Left lobe of liver (tissue), 2 donors: Measurements from ENCODE around the gene BRCC3. TPM values are rescaled to one million over a fixed set of nuclear protein-coding genes. Genes with fewer than 3 reads are reported as not detected.

Source experiments
- ATAC-seq: fragments of 200-7000 bp; cut with Tn5 transposase; one replicate; pipeline ENCODE4 v1.9.1; 2020; ENCODE audit warnings: mild to moderate bottlenecking, moderate library complexity
- DNase-seq: peaks from one replicate; pipeline ENCODE4 v3.0.0-alpha.2; 2020; ENCODE audit warnings: low spot score
- total RNA-seq: library from RNA; stranded (reverse); gene quantifications from one replicate; pipeline ENCODE4 v1.2.1, GENCODE V29; 2021
- donor health status: DM: no; HTN: no; CAD: no; lungs with moderate emphysema.
- donor health status: DM: no; HTN: yes; CAD: no.

BRCC3 gene
- total RNA-seq, 1 donor from 2014 or later = 9.5 TPM

DNA sequence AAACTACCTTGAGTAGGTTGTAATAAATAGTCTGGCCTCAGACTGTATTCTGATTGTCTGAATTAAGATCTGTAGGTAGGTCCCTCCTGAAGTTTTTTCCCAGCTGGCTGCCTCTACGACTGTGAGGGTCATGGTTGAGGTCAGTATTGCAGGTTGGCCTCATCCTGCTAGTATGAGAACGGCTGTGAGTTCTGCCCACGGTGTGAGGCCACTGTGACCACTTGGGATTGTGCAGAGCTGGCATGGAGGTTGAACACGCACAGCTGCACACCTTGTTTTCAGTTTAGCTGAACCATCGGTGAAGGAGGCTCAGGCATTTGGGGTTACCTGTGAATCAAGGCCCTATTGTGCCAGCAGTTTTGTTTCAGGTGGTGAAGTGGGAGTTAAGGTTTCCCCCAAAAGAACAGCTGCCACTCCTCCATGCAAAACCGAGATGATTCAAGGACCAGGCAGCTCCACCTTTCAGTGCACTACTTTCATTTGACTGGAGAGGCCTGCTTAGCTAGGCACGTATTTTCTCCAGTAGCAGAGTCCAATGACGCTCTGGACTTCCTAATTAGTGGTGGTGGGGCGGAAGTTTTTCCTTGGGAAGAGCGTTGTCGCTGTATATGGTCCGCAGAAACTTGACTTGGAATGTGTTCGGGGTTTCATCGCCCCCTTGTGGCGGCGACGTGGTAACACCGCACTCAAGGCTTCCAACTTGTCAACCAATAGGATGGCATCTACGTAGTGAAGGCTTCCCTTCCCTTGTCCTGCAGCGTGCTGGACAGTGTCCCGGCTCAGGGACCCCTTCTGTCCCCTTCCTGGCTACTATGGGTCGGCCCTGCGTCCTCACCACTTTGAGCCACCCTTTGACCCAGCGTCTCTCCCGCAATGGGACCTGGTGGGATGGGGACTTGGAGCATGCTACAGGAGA is 14.2 kb upstream of the BRCC3 start:
- ATAC-seq = peak; percentile 93
- peak; percentile 71 for DNase-seq

DNA sequence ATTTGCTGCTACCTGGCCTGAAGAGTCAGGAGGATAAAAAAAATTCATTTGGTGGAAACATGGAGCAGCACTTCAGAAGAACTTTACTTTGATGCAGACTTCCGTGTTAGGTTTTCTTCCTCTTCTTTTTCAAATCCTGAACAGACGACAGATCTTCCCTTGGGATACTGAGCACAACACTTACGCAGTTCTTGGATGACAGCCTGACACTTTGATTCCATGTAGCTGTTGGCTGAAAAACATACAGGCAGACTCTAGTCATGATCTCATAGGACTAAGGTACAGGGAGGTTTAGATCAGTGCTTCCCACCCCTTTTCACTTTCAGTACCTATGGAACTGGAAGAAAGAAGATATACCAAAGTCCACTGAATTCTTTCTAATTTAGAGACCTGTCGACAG is 9.5 kb upstream of the BRCC3 start:
- no peak for ATAC-seq
- DNase-seq = no peak

DNA sequence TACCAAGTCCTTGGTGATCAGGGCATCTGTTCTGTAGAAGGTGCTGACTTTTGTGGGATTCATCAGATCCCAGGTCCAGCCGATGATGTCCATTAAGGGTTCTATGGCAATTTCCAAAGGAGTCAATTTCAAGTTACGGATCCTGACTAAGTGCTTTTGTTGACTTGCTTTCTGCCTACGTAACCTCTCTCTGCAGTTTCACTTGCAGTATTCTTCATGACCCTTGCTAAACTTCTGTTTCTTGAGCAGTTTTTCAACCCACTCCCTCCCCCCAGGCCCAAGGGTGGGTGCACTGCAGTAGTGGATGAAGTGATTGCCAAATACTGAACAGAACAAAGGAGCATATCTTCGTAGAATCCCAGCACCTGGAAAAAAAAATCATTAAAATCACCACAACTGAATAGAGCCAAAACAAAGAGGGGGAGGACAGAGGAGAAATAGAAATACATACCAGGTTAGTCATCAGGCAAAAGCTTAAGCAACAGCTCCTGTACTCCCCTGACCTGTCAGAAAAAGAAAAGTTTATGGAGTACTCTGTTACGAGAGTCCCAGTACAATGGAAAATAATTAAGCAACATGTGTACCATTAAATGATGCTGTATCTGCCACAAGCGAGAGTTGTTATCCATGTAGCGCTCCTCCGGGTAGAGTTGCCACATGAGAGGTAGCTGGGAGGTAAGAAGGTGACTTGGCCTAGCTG is 6.1 kb upstream of the BRCC3 start:
- no peak for DNase-seq
- peak; percentile 57 for ATAC-seq

DNA sequence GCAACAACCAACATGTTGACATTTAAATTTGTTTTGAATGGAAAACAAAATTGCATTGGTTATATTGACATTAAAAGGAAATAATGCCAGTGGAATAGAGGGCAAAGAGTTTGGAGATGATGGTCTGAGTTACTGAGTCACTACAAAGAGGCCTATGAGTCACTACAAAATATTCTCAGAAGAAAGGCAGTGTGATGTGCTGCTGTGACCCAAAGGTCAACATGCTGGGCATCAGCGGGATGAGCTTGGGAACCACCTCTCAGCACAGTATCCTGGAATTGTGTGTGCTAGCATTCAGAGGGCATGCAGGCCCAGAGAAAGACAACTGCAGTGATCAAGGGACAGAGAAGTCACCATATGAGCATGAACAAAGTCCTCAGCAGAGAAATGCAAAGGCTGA is 3.1 kb upstream of the BRCC3 start:
- ATAC-seq = no peak
- no peak for DNase-seq

DNA sequence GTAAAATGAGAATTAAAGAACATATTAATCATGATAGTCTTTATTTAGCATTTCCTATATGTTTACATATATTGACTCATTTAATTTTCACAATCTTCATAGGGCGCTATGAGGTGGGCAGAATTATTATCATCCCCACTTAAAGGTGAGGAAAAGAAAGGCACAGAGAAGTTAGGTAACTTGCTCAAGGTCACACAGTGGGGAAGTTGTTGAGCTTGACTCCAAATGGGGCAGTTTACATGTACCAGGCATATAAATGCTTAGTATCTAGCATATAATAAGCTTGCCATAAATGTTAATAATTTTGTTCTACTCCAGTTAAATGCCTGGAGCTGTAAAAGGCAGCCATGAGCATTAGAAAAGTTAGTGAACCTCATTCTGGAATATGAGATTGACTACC is 1.9 kb upstream of the BRCC3 start:
- ATAC-seq = no peak
- no peak for DNase-seq

DNA sequence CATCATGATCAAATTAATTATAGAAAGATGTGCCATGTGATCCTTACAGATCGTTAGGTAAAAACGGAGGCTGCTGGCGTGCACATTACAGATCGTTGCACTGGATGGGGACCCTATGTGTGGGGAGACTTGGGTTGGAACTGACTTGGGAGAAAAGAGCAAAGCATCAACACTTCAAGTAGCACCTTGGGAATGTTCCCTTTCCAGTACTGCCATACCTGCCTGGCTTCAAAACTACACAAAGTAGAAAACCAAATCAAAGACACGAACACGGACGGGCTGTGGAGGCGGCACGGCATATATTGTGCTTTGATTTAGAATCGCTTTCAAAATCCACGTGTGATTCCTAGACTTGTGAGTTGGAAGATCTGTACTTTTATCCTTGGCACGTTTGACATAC is 1.3 kb upstream of the BRCC3 start:
- no peak for DNase-seq
- no peak for ATAC-seq

DNA sequence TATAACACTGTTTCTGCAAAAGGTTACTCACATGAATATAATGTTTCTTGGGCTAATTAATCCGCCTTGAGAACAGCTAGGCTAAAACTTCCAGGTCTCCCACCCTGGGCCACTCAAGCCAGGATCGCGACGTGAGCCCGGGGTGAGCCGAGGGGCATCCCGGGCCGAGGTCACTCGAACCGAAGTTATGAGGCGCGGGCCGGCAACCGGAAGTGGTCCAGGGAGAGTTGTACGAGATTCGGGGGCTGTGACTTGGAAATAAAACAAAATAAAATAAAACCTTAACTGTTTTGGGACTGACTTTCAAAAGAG is 689 bp upstream of the BRCC3 start:
- ATAC-seq (peak; percentile 3), DNase-seq (no peak)

DNA sequence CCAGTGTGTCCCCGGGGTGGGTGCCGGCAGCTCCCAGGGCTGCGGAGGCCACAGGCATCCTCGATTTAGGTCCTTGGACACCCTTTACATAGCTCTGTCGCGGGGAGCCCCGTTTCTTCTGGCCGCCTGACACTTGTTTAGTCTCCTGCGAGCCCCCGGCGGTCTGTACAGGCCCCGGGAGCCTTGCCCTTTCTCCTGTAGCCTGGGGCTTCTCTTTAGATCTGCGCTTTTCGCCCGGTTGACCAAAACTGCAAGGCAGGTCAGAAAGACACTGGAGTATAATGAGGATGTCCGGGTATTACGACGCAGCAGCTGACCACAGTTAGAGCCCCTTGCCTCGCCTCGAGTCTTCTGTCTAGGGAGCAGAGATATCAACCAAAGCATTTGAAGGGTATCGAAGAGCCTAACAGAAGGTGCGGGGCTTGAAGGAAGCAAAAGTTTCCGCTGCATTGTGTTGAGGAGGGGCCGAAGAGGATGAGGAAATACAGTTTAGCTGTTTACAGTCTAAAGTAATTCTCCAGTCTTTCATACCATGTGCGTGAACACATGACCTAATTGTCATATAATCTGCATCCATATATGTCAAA is 479 bp downstream of the BRCC3 start:
- DNase-seq (no peak), ATAC-seq (no peak)

DNA sequence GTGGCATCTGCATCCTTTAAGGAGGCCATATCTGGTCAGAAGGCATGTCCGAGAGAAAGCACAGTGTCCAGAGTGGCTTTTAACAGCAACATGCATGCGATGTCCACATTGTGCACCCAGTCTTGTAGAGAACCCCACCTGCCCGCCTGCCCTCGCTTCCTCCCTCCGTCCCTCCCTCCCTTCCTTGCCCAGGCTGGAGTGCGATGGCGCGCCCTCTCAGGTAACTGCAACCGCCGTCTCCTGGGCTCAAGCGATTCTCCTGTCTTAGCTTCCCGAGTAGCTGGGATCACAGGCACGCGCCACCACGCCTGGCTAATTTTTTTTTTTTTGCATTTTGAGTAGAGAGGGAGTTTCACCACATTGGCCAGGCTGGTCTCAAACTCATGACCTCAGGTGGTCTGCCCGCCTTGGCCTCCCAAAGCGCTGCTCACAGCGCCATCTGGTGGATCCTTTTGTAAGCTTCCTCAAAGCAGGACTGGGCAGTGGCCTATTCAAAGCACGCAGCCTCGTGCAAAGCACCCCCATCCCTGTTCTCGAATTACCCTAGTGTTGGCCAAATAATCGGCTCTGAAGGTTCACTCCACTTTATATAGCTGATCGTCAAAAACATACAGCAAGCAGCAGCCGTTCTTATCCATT is 15.0 kb downstream of the BRCC3 start:
- peak; percentile 75 for ATAC-seq
- peak; percentile 47 for DNase-seq

DNA sequence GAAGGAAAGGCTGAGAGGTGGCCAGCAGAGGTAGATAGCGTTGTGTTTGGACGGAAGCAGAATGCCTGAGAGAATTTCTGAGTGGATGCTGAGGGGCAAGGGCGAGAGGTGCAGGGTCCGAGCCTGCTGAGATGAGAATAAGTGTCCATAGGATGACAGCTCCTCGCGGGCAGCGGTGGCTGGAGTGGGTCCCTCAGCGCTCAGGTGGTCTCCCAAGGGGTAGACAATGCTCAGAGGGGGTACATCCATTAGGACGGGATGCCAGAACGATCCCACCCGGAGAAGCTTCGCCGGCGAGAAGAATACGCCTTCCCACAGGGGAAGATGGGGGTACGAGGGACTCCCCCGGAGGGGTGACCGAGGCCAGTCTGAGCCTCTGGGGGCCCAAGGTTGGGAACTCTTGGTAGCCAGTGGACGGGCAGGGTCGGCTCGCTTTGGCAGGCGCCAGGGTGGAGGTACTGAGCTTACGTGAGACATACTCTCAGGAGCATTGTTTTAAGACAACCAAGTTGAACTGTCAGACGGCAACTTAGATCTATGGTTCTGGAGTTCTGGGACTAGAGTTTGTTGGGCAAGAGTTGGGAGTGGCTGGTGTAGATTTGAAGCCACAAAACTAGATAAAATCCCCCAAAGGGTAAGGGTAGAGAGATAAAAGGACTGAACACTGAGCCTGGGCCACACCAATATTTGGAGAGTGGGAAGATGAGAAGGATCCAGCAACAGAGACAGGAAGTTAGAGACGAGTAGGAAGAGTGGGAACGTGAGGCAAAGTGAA is 15.8 kb downstream of the BRCC3 start:
- DNase-seq = no peak
- ATAC-seq = no peak

DNA sequence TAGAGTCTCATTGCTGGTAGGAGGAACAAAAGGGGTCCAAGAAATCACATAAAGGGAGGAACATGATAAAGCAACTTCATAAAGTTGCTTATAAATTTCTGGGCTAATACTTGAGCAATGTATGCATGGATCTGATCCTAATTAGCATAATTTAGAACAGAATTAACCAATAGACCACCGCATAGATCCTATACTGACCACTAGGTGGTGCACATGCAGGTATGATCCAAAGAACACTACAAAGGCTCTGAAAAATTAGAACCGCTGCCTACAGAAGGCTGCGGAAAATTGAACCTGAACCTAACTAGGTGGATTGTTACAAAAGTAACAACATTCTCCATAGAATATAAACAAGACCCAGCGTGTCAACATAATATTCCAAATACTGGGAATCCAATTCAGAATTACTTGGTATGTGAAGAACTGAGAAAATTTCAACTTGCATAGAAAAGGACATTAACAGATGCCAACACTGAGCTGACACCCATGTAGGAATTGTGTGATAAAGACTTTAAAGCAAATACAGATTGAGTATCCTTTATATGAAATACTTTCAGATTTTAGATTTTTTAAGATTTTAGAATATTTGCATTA is 23.3 kb downstream of the BRCC3 start:
- DNase-seq (no peak), ATAC-seq (peak; percentile 84)

DNA sequence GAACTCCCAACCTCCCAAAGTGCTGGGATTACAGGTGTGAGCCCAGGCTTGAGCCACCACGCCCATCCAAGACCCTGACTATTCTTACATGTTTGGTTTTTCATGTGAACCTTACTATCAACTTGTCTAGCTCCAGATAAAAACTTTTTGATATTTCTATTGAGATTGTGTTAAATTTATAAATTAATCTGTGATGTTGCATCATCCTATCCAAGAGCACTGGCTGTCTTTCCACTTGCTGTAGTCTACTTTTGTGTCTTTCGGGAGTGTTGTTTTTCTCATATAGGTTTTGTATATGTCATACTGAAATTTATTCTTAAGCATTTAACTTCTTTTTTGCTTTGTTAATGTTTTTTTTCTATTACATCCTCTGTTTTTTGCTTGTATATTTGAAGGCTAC is 34.6 kb downstream of the BRCC3 start:
- ATAC-seq (no peak), DNase-seq (no peak)

DNA sequence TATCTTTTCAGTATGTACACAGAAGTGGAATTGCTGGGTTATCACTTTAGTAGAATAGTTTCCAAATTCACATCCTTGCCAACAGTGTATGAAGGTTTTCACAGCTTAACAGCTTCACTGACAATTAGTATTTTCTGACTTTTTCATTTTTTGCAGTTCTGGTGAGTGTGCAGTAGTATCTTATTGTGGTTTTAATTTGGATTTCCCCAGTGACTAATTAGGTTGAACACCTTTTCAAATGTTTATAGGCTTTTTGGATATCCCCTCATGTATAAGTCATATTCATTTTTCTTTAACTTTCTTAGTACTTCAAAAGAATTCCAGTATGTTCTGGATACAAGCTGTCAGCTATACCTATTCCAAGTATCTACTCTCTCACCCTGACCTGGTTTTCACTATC is 37.1 kb downstream of the BRCC3 start:
- no peak for ATAC-seq
- no peak for DNase-seq

DNA sequence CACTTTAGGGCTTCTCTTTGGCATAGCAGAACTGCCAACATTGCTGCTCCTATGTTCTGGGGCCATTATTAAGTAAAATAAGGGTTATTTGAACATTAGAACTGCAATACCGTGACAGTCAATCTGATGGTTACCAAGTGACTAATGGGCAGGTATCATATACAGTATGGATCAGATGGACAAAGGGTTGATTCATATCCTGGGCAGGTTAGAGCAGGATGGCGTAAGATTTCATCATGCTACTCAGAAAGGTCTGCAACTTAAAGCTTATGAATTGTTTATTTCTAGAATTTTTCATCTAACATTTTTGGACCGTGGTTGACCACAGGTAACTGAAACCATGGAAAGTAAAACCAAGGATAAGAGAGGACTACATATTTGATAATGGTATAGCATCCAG is 40.9 kb downstream of the BRCC3 start:
- DNase-seq = no peak
- ATAC-seq = no peak

DNA sequence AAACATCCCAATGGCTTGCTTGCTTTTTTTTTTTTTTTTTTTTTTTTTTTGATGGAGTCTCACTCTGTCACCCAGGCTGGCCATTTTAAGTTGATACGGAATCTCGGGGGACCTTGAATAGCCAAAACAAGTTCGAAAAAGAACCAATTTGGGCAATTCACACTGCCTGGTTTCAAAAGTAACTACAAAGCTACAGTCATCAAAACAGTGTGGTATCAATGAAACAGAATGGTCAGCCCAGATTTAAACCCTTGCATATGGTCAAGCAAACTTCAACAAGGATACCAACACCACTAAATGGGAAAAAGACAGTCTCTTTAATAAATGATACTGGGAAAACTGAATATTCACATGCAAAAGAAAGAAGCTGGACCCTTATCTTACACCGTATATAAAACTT is 41.8 kb downstream of the BRCC3 start:
- ATAC-seq (no peak), DNase-seq (no peak)

DNA sequence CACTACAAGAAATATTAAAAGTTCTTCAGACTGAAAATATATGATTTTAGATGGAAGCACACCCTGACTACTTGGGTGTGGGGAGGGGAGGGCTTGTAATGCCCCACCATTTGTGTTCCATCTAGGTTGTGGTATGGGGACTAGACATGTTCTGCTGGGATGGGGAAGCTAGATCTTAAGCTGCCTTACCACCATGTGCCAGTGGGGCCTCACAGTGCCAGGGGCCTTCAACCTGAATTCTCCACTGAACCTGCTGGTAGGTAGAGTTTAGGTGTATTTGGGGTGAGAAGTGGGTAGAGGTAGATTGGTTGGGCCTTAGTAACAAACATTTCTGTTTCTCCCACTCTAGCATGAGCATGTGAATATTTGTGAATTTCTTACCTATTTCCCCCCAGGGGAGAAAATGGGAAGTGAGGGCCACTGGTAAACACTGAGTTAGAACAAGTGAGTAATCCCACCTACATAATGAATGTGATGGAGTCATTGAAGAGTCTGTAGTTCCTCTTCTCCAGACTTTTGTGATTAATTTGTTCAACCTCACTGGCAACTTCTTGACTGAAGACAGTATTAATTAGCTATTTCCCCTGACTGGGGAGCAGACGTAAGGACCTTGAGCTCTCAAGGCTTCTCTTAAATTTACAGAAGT is 44.0 kb downstream of the BRCC3 start:
- ATAC-seq = no peak
- no peak for DNase-seq

DNA sequence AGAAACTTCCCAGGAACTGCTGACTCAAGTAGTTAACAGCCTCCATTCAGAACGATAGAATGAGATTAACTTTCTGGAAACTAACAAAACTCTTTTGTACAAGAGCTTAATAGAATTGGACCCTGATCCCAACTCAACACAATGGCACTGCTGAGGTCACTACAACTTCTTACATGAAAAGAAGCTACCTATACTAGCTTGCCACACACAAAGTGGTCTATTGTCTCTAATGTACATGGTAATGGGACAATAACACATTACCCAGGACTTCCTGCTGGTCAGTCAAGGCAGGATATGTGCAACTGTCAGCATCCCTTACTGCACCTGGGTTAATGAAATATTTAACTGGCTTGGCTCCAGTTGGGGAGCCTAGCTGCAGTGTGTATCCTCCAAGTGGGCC is 56.2 kb downstream of the BRCC3 start:
- DNase-seq = no peak
- no peak for ATAC-seq

DNA sequence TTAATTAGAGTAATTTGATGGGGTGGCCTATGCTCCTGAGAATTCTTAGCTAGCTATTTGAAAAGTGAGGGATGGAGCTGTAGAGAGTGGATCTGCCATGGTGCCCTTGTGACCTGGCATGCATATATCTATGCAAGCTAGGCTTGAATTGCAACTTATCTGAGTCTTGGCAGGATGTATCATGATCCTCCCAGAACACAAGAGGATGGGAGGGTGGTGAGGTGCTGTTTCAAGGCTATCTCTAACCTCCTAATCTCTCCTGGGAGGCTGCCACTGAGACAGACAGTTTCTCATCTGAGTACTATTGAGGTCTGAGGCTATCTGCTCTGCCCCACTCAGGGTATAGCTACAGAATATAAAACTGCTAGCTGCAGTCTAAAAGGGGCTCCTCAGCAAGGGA is 56.6 kb downstream of the BRCC3 start:
- DNase-seq = no peak
- ATAC-seq = no peak

DNA sequence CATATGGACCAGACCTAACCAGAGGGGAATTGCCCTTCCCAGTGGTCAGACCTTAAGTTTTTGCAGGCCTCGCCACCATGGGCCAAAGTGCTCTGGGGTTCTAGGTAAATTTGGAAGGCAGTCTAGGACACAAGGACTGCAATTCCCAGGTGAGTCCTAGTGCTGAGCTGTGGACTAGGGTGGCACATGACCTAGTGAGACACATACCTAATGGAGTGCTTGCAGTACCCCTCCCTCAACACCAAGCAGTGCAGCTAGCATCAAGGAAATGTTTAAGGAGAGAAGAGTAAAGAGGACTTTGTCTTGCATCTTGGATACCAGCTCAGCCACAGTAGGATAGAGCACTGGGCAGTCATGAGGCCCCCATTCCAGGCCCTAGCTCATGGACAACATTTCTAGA is 60.8 kb downstream of the BRCC3 start:
- ATAC-seq (no peak), DNase-seq (no peak)

DNA sequence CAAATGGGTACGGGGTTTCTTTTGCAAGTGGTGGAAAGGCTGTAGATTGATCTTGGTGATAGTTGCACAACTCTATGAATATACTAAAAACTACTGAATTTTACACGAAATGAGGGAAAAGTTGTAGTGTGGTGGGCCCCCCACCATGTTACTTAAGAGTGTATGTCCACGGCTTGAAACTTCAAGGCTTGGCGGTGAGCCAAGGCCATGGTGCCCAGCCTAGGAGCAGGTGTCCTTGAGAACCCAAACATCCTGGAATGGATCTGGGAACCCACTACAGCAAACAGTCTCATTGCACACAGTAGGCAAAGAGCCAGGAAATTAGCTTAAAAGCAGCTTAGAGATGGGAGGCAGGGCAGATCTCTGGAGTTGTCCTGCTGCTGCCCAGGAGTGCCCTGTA is 62.9 kb downstream of the BRCC3 start:
- ATAC-seq (no peak), DNase-seq (no peak)
